Fibroblast of skin of left biceps (primary cell): ENCODE data around the gene TBX19.
"Not testable (repeated sequence)": the region's sequence is repeated elsewhere in the genome, so short reads cannot be mapped to it uniquely, and the experiment has no call there.

Source experiments
- DNase-seq, 2 experiments: peaks; one replicate each; pipeline ENCODE4 v3.0.0-alpha.2; 2013; ENCODE audit warnings: low read depth in 2 of 2

The TBX19 gene

DNA sequence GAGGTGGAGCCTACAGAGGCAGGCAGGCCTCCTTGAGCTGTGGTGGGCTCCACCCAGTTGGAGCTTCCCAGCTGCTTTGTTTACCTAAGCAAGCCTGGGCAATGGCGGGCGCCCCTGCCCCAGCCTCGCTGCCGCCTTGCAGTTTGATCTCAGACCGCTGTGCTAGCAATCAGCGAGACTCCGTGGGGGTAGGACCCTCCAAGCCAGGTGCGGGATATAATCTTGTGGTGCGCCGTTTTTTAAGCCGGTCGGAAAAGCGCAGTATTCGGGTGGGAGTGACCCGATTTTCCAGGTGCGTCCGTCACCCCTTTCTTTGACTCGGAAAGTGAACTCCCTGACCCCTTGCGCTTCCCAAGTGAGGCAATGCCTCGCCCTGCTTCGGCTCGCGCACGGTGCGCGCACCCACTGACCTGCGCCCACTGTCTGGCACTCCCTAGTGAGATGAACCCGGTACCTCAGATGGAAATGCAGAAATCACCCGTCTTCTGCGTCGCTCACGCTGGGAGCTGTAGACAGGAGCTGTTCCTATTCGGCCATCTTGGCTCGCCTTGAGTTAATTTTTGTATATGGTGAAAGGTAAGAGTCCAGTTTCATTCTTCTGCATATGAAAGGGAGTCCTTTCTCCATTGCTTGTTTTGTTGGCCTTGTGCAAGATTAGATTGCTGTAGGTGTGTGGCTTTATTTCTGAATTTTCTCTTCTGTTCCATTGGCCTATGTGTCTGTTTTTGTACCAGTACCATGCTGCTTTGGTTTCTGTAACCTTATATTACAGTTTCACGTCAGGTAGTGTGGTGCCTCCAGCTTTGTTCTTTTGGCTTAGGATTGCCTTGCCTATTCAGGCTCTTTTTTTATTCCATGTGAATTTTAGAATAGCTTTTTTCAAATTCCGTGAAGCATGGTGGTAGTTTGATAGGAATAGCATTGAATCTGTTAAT is 73.9 kb downstream of the TBX19 start:
- not testable (repeated sequence) for DNase-seq

DNA sequence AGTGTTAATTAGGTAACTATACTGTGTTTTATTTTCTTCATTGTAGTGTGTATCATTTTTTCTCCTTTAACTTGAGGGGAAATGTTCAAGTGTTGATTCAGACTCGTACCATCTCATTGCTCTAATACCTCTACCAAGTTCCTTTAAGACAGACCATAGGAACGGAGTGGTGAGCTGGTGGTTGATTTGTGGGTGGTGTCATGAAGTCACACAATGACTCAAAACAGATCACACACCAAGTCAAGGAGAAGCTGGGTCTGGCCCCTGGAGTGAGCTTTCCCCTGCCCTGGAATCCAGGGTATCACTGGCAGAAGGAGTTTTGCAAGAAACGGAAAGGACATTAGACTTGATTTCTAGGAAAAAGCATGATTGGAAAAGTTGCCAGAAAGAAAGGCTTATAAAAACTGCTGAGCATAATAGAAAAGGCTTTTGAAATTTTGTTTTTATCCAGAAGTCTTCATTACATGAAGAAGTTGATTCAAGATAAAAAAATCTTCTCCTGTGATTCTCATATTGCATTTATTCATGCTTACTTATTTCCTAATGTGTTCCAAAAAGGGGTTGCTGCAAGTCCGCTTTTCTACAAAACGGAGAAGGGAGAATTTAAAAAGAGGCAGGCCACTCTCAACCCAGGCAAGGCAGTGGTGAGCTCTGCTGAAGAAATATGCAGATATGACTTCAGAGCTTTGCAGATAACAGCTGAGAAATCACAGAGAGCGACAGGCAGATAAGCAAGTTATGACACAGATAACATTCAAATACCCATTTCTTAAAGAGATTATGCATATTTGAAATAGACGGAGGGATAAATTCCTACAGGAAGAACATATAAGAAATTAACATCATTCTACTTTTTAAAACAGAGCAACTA is 79.7 kb downstream of the TBX19 start:
- no peak for DNase-seq

DNA sequence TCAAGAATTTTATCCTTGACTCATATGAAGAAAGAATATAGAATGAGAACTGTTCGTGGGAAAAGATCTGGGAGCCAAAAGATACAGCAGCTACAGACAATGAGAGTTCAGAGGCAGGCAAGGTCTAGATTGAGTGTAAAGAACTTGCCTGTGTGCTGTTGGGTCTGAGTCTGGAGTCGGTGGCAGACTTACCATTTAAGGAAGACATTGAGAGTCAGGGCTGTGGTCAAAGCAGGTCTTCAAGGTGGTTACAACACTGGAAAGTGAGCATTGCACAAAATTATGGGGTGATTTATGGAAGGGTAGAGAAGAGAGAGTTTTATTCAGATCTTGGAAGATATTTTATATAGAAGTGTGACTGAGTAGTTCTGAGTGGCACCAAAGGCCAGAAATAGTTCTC is 80.6 kb downstream of the TBX19 start:
- no peak for DNase-seq

DNA sequence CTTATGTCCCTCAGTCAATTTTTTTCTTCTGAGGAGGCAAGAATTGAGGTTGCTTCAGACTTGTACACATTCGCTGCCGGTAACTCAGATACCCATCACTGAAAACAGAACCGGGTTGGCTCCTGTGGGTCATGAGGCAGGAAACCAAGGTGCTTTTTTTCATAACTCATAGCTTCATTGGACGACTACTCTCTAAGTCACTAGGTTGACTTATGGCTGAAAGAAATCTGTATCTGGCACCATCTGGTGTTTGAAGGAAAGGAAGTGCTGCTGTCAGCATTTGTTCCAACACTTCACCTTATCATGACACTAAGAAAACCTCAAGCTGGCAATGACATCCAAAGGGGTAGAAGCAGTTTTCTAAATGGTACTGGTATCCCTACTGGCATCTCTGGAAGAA is 82.3 kb downstream of the TBX19 start:
- no peak for DNase-seq
